Stimulated activated CD4-positive, alpha-beta T cell treated with anti-CD3 and anti-CD28 coated beads, Interleukin-15, amount 100 ng/mL, for 1 hour (primary cell): ENCODE data around the gene CHST11.

ENCODE experiments used
- DNase-seq, 2 donors: peaks; one replicate each; pipeline ENCODE4 v3.0.0-alpha.2; 2020; ENCODE audit warnings: low read depth in 1 of 2, low spot score in 1 of 2

CHST11 gene

DNA sequence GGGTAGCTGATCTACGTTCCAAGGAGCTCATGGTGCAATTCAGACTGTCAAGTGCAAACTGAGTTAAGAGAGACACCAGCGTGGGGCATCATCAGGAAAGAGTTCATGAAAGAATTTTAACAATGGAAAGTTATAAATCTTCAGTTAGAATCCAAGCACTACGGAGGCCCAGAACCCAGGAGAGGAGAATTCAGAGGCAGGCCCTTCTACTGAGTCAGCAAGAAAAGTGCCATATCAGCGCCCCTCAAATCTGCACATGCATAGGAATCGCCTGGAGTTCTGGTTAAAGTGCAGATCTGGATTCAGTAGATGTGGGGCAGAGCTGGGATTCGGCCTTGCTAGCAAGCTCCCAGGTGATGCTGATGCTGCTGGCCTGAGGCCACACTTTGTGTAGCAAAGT is 45.9 kb downstream of the CHST11 start:
- DNase-seq: no peak

- no peak for DNase-seq
These were observed 46.4 kb downstream of the CHST11 start for GRCh38 chr12:104503191-104503590.

- DNase-seq: no peak
These were observed 47.4 kb downstream of the CHST11 start for GRCh38 chr12:104504146-104504545.

DNA sequence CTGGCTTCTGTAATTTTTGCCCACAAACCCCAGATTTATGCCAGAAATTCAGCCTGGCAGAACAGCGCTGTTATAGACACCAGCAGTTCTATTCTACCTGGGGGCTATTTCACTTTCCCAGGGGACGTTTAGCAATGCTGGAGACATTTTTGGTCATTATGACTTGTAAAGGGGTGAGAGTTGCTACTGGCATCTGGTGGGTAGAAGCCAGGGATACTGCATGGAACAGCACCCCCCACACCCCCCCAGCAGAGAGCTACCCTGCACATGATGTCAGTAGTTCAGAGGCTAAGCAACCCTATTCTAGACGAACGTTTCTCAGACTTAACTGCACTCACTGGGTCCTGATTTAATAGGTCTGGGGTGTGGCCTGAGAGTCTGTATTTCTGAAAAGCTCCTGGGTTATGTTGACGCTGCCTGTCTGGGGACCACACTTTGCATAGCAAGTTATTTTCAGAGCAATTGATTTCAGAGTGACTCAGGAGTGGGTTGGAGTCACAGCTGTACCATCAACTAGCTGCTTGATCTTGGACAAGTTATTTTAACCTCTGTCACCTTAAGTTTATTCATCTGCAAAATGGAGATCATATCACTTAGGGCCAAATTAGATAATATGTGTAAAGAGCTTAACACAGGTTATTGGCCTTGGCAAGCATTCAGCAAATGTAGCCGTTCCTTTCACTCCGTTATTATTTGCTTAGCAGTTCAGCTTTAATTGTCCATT is 48.5 kb downstream of the CHST11 start:
- DNase-seq: no peak

DNA sequence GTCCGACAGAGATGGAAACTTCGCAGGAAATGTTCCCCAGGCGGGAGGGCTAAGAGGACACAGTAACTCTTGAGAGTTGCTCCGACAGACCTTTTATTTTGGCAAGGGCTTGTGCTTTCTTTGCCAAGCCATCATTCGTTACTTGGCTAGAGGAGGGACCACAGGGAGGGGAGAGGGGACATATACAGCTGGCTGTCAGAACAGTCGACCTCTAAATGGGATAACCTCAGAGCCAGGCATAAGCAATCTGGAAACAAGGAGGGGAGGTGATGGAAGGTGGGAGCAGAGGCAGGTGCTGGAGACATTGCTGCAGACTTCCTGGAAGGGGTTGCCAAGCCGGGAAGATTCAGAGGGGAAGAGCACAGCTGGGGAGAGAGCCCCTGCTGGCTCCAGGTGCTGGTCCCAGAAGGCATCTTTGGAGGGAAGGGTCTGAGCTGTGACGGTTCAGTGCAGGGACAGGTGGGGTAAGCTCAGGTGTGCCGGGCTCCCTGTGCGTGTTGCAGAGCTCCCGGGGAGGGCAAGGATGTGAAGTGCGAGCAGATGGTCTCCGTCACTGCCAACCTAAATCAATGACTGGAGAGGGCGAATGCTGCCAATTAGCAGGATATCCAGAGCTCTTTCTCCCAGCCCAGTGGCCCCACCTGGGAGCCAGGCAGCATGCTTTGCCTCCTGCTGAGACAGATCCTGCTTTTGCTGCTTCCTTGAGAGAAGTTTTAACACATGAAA is 50.1 kb downstream of the CHST11 start:
- no peak for DNase-seq

GRCh38 chr12:104507672-104508071 is 50.9 kb downstream of the CHST11 start:
- no peak for DNase-seq

- DNase-seq: no peak
These were observed 52.2 kb downstream of the CHST11 start for GRCh38 chr12:104508752-104509446.

- no peak for DNase-seq
These were observed 53.6 kb downstream of the CHST11 start for GRCh38 chr12:104510145-104510872.

DNA sequence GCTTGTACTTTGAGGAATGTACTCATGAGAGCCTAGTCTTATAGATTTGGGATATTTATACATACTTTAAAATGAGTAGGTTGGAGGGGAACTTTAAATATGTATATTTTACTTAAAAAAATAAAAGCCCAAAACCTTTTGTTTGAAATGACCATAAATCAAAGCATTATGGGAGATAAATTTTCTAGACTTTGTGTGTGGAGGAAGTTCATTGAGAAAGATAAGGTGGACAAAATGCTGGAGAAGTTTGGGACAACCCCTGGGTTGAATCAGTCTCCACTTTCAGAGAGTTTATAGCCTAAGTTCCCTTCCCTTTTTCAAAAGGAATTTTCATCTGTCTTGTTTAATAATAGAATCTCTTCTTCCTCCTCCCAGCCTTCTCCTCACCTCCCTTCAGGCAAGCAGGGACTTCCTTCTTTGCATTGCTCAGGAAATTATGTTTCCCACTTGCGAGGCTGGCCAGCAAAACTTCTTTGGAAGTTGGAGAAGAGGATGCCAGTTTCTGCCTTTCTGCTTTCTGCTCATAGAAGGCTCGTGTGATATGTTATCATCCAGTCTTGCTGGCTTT is 54.2 kb downstream of the CHST11 start:
- no peak for DNase-seq

GRCh38 chr12:104513681-104514080 is 56.9 kb downstream of the CHST11 start:
- no peak for DNase-seq

GRCh38 chr12:104514092-104514810 is 57.5 kb downstream of the CHST11 start:
- DNase-seq: no peak

- no peak for DNase-seq
These were observed 59.2 kb downstream of the CHST11 start for GRCh38 chr12:104515899-104516298.

DNA sequence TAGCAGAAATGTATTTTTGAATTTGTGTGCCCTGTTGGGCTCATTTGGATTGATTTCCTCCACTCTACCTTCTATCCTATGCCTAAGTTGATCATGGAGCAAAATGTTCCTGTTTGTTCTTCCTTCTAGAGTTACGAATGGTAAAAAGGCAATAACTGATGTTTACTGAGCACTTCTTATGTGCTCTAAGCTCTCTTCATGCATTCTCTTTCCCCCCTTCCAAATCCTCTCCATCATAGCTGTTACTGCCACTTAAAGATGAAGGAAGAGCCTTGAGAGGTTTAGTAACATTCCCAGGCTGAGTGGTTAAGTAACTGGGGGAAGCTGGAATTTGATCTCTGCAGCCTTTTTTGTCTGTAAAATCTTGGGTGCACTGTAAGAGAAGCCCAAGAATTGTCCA is 60.1 kb downstream of the CHST11 start:
- no peak for DNase-seq

DNA sequence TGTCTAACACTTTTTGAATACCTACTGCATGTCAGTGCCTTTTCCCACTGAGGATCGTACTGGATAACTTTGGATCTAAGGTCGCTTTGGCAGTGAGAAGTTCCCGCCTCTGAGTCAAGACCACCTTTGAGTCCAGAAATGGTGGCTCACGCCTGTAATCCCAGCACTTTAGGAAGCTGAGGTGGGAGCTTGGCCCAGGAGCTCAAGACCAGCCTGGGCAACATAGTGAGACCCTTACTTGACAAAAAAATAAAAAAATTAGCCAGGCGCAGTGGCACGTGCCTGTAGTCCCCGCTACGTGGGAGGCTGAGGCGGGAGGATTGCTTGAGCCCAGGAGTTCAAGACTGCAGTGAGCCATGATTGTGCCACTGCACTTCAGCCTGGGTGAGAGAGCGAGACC is 61.1 kb downstream of the CHST11 start:
- no peak for DNase-seq

DNA sequence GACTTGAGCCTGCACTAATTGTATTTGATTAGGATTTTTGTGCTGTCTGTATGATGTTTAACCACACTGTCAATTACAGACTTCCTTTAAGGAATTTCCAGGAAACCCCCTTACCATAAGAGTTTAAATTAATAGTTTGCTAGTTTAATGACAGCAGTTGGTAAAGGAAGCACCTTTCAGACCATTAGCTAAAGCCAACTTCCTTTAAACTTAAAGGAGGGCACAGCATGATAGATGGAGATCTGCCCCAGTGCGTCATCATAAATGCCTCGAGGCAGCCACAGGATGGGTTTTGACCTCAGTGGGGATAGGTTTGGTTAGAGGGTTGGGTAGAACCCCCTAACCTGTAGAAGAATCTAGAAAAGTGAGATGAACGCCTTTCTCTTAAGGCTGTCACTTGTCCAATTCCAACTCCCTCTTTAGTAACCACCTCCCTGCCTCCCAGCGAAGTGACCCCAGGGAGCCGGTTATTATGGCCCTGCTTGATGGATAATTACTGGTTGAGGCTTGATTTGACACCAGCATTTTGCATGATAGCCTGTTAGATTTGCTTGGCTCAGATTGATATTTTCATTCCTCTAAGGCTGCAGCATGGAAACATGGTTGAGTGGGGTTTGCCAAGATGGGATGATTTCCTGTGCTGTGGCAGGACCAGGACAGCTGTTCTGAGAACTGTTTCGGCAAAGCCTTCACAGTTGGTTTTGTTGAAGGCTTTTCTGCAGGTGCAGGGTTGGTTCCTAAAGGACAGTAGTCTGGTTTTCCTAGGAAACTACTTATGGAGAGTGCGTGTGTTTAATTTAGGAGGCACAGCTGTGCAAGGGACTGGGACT is 62.7 kb downstream of the CHST11 start:
- DNase-seq: no peak

- DNase-seq: no peak
These were observed 63.6 kb downstream of the CHST11 start for GRCh38 chr12:104520242-104520900.

- no peak for DNase-seq
These were observed 65.0 kb downstream of the CHST11 start for GRCh38 chr12:104521731-104522130.

GRCh38 chr12:104522985-104523722 is 66.4 kb downstream of the CHST11 start:
- no peak for DNase-seq
